ENCODE data around the gene PDS5B.

GRCh38 chr13:32726374-32727037 is 140.3 kb downstream of the PDS5B start:
- TF ChIP-seq, protein P1, sequence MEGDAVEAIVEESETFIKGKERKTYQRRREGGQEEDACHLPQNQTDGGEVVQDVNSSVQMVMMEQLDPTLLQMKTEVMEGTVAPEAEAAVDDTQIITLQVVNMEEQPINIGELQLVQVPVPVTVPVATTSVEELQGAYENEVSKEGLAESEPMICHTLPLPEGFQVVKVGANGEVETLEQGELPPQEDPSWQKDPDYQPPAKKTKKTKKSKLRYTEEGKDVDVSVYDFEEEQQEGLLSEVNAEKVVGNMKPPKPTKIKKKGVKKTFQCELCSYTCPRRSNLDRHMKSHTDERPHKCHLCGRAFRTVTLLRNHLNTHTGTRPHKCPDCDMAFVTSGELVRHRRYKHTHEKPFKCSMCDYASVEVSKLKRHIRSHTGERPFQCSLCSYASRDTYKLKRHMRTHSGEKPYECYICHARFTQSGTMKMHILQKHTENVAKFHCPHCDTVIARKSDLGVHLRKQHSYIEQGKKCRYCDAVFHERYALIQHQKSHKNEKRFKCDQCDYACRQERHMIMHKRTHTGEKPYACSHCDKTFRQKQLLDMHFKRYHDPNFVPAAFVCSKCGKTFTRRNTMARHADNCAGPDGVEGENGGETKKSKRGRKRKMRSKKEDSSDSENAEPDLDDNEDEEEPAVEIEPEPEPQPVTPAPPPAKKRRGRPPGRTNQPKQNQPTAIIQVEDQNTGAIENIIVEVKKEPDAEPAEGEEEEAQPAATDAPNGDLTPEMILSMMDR (IDR thresholded peaks at IDR 0.05): no peak
- no peak for TF ChIP-seq POLR2A (IDR thresholded peaks at IDR 0.05)
